ENCODE measurements around the gene MDM2. TPM values are rescaled to one million over a fixed set of nuclear protein-coding genes. Genes with fewer than 3 reads are reported as not detected.

MDM2 gene
- total and polyA plus RNA-seq, 2 donors (not counting 1 experiment from before 2014, with no cell fraction given) = 46.6 to 240 TPM

GRCh38 chr12:68768431-68768939, 39.5 kb upstream of the MDM2 start:
- Histone ChIP-seq H3K27me3 (ENCODE audit: control insufficient read depth, insufficient read depth, low read length) (no peaks in the 10 kb centered on the region), H2AFZ (ENCODE audit: low read length) (no peak overlapping the region), H3K4me1 (ENCODE audit: control insufficient read depth, extremely low read depth, insufficient read depth, low read length) (no peaks in the 10 kb centered on the region), H3K9ac (ENCODE audit: insufficient read depth, low read length) (no peak overlapping the region), H3K36me3 (ENCODE audit: control insufficient read depth, insufficient read depth, low read length) (no peaks in the 10 kb centered on the region), H3K4me3 (replicated peaks in 1 of 4; ENCODE audit: control extremely low read depth in 1 of 4, insufficient read depth in 1 of 4, low read depth in 3 of 4, low read length in 4 of 4) (no peak overlapping the region), H3K27ac (ENCODE audit: insufficient read depth, low read length) (no peak overlapping the region), H3K4me2 (ENCODE audit: extremely low read depth, insufficient read depth, low read length) (no peak overlapping the region), H3K79me2 (ENCODE audit: control insufficient read depth, insufficient read depth, low read length) (no peaks in the 10 kb centered on the region), H3K9me3 (ENCODE audit: control insufficient read depth, insufficient read depth, low read depth, low read length) (no peaks in the 10 kb centered on the region), H4K20me1 (ENCODE audit: control insufficient read depth, extremely low read depth, insufficient read depth, low read length) (no peaks in the 10 kb centered on the region)
- peak in 1 of 2 donors; percentile 24 for DNase-seq (ENCODE audit: low read depth in 2 of 2)
- TF ChIP-seq EZH2 (IDR thresholded peaks at IDR 0.05; ENCODE audit: low read length, missing control alignments) (no peak), CTCF (conservative IDR thresholded peaks at IDR 0.05 in 1 of 2, IDR thresholded peaks at IDR 0.05 in 1 of 2; ENCODE audit: low read depth in 1 of 2, low read length in 2 of 2) (no peak)

DNA sequence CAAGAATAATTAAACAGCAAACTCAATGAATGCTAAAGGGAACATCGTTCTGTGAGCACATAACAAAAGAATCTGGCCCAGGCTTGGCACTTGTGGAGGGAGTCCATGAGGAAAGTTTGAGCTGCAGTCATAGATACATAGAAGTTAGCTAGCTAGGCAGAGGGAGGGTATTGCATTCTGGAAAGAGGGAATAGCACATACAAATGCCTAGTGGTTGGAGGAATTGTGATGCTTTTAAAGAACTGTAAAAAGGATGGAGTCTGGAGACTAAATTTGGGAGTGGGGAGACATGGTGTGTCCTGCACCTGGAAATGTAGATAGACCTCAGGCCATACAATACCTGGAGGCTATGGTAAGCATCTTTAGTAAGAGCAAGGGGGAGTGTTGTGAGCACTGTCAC, 38.0 kb upstream of the MDM2 start:
- no peaks in the 10 kb centered on the region for H4K20me1 ChIP-seq (ENCODE audit: control insufficient read depth, extremely low read depth, insufficient read depth, low read length)
- no peaks in the 10 kb centered on the region for H3K79me2 ChIP-seq (ENCODE audit: control insufficient read depth, insufficient read depth, low read length)
- H3K36me3 ChIP-seq (ENCODE audit: control insufficient read depth, insufficient read depth, low read length) = no peaks in the 10 kb centered on the region
- no peak for TF ChIP-seq EZH2 (IDR thresholded peaks at IDR 0.05; ENCODE audit: low read length, missing control alignments)
- no peak for TF ChIP-seq CTCF (conservative IDR thresholded peaks at IDR 0.05 in 1 of 2, IDR thresholded peaks at IDR 0.05 in 1 of 2; ENCODE audit: low read depth in 1 of 2, low read length in 2 of 2)
- H2AFZ ChIP-seq (ENCODE audit: low read length) = no peak overlapping the region
- H3K9ac ChIP-seq (ENCODE audit: insufficient read depth, low read length) = no peak overlapping the region
- H3K4me3 ChIP-seq (replicated peaks in 1 of 4; ENCODE audit: control extremely low read depth in 1 of 4, insufficient read depth in 1 of 4, low read depth in 3 of 4, low read length in 4 of 4) = no peak overlapping the region
- H3K4me1 ChIP-seq (ENCODE audit: control insufficient read depth, extremely low read depth, insufficient read depth, low read length) = no peaks in the 10 kb centered on the region
- H3K4me2 ChIP-seq (ENCODE audit: extremely low read depth, insufficient read depth, low read length) = no peak overlapping the region
- H3K9me3 ChIP-seq (ENCODE audit: control insufficient read depth, insufficient read depth, low read depth, low read length) = no peaks in the 10 kb centered on the region
- no peak for DNase-seq (ENCODE audit: low read depth in 2 of 2)
- no peaks in the 10 kb centered on the region for H3K27me3 ChIP-seq (ENCODE audit: control insufficient read depth, insufficient read depth, low read length)
- H3K27ac ChIP-seq (ENCODE audit: insufficient read depth, low read length) = no peak overlapping the region

DNA sequence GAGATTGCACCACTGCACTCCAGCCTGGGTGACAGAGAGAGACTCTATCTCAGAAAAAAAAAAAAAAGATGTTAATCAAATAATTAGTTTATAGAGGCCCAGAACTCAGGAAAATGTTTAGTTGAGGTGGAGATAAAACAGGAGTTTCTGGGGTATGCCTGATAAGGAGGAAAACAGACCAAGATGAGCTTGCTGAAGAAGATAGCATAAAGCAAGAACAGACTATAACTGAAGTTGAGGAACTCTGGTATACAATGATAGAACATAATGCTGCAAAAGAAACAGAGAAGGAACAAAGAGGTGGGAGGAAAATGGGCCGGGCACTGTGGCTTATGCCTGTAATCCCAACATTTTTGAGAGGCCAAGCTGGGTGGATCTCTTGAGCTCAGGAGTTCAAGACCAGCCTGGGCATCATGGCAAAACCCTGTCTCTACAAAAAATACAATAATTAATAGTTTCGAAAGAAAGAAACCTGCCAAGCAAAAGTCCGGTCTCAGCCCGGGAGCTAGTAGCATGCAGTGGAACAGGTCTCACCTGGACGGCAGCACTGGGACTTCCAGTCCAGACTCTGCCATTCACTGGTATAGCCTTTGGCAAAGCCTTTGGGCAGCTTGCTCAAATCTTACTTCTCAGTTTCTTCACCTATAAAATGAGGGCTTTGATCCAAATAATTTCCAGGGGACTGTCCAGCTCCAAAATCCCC, 36.6 kb upstream of the MDM2 start:
- H4K20me1 ChIP-seq (ENCODE audit: control insufficient read depth, extremely low read depth, insufficient read depth, low read length) = no peaks in the 10 kb centered on the region
- no peaks in the 10 kb centered on the region for H3K9me3 ChIP-seq (ENCODE audit: control insufficient read depth, insufficient read depth, low read depth, low read length)
- no peak overlapping the region for H3K4me3 ChIP-seq (replicated peaks in 1 of 4; ENCODE audit: control extremely low read depth in 1 of 4, insufficient read depth in 1 of 4, low read depth in 3 of 4, low read length in 4 of 4)
- H3K27ac ChIP-seq (ENCODE audit: insufficient read depth, low read length) = no peak overlapping the region
- H3K27me3 ChIP-seq (ENCODE audit: control insufficient read depth, insufficient read depth, low read length) = no peaks in the 10 kb centered on the region
- DNase-seq (ENCODE audit: low read depth in 2 of 2) = no peak
- H3K36me3 ChIP-seq (ENCODE audit: control insufficient read depth, insufficient read depth, low read length) = no peaks in the 10 kb centered on the region
- H3K4me1 ChIP-seq (ENCODE audit: control insufficient read depth, extremely low read depth, insufficient read depth, low read length) = no peaks in the 10 kb centered on the region
- H2AFZ ChIP-seq (ENCODE audit: low read length) = no peak overlapping the region
- no peak overlapping the region for H3K9ac ChIP-seq (ENCODE audit: insufficient read depth, low read length)
- no peak overlapping the region for H3K4me2 ChIP-seq (ENCODE audit: extremely low read depth, insufficient read depth, low read length)
- TF ChIP-seq CTCF (conservative IDR thresholded peaks at IDR 0.05 in 1 of 2, IDR thresholded peaks at IDR 0.05 in 1 of 2; ENCODE audit: low read depth in 1 of 2, low read length in 2 of 2) (no peak), EZH2 (IDR thresholded peaks at IDR 0.05; ENCODE audit: low read length, missing control alignments) (no peak)
- no peaks in the 10 kb centered on the region for H3K79me2 ChIP-seq (ENCODE audit: control insufficient read depth, insufficient read depth, low read length)
